Measurements from ENCODE around the gene EVI2A.

DNA sequence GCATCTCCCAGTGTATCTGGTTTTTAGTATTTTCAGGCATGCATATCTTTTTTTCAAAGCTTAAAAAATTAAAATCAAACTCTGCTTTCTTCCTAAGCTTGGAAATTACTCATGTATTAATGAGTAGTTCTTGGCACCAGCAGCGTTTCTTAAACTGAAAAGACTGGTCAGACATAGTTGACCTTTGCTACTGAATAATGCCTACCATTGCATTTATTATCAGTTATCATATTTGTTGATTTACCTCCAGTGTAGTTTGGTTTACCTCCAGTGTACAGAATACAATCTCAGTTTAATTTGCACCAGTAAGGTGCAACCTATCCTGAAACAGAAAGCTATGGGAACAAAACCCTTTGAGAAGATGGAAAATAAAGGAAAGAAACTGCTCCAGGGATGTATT is 34.5 kb upstream of the EVI2A start:
- TF ChIP-seq, protein P1, sequence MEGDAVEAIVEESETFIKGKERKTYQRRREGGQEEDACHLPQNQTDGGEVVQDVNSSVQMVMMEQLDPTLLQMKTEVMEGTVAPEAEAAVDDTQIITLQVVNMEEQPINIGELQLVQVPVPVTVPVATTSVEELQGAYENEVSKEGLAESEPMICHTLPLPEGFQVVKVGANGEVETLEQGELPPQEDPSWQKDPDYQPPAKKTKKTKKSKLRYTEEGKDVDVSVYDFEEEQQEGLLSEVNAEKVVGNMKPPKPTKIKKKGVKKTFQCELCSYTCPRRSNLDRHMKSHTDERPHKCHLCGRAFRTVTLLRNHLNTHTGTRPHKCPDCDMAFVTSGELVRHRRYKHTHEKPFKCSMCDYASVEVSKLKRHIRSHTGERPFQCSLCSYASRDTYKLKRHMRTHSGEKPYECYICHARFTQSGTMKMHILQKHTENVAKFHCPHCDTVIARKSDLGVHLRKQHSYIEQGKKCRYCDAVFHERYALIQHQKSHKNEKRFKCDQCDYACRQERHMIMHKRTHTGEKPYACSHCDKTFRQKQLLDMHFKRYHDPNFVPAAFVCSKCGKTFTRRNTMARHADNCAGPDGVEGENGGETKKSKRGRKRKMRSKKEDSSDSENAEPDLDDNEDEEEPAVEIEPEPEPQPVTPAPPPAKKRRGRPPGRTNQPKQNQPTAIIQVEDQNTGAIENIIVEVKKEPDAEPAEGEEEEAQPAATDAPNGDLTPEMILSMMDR (conservative IDR thresholded peaks at IDR 0.05): no peak
- TF ChIP-seq EZH2 (IDR thresholded peaks at IDR 0.05; ENCODE audit: low read depth): no peak
